Colonic mucosa (tissue), 4 donors: ENCODE results near the gene BCAS3. TPM values are rescaled to one million over a fixed set of nuclear protein-coding genes. Genes with fewer than 3 reads are reported as not detected.

Experiments used
- DNase-seq: peaks from one replicate; pipeline ENCODE4 v3.0.0-alpha.2; 2020
- H3K27ac ChIP-seq: fragments of 200-600 bp; one replicate; pipeline ENCODE4 v1.8.0; 2021
- H3K27me3 ChIP-seq: fragments of 200-600 bp; one replicate; pipeline ENCODE4 v1.8.0; 2021
- H3K36me3 ChIP-seq: fragments of 200-600 bp; one replicate; pipeline ENCODE4 v1.8.0; 2021
- H3K4me1 ChIP-seq: fragments of 200-600 bp; one replicate; pipeline ENCODE4 v1.8.0; 2021; ENCODE audit warnings: mild to moderate bottlenecking
- H3K4me3 ChIP-seq: fragments of 200-600 bp; one replicate; pipeline ENCODE4 v1.8.0; 2021
- H3K9ac ChIP-seq, 2 donors: one replicate each; pipeline ENCODE4 v1.7.0; 2013; ENCODE audit warnings: control low read depth in 2 of 2, low read depth in 2 of 2, low read length in 2 of 2
- H3K9me3 ChIP-seq: fragments of 200-600 bp; one replicate; pipeline ENCODE4 v1.8.0; 2021
- CTCF ChIP-seq: fragments of 200-600 bp; IDR thresholded peaks from one replicate; pipeline ENCODE4 v1.8.0; 2022; ENCODE audit warnings: antibody characterized with exemption, mild to moderate bottlenecking
- intact Hi-C: fragments of 100-400 bp; cut with DNase I; formaldehyde crosslinking; loops from one replicate; pipeline ENCODE4 v1.14.1; 2022
- total RNA-seq, 2 donors: library from RNA; stranded (reverse); fragmentation: NEBNext Ultra II Directional in 1 of 2; extraction: Animal tissue kit (Norgen Biotek cat#: 25700) in 1 of 2; gene quantifications; one replicate each; pipeline ENCODE4 v1.2.1, GENCODE V29; 2021
- donor health status: healthy.
- donor health status: DM: no; HTN: no; CAD: no.
- donor health status: DM: no; HTN: no; CAD: no.

BCAS3 gene
- total RNA-seq, 2 donors from 2014 or later: 11.0 to 17.8 TPM

- no peaks in the 10 kb centered on the region for H3K27me3 ChIP-seq
- no peak for DNase-seq
- no peak overlapping the region for H3K4me3 ChIP-seq
- H3K27ac ChIP-seq: no peak overlapping the region
- no peaks in the 10 kb centered on the region for H3K4me1 ChIP-seq
- TF ChIP-seq CTCF: no peak
- H3K9ac ChIP-seq: no peak overlapping the region
- no peaks in the 10 kb centered on the region for H3K36me3 ChIP-seq
- intact Hi-C loops: no loop called here
- no peaks in the 10 kb centered on the region for H3K9me3 ChIP-seq
Measured at GRCh38 chr17:61158376-61158775, 480.7 kb downstream of the BCAS3 start.

GRCh38 chr17:61159221-61159814, 481.7 kb downstream of the BCAS3 start:
- H3K9me3 ChIP-seq: no peaks in the 10 kb centered on the region
- TF ChIP-seq CTCF: no peak
- H3K27me3 ChIP-seq: no peaks in the 10 kb centered on the region
- intact Hi-C loops: no loop called here
- H3K4me1 ChIP-seq: no peaks in the 10 kb centered on the region
- H3K4me3 ChIP-seq: no peak overlapping the region
- H3K9ac ChIP-seq: no peak overlapping the region
- no peak for DNase-seq
- no peaks in the 10 kb centered on the region for H3K36me3 ChIP-seq
- H3K27ac ChIP-seq: no peak overlapping the region

GRCh38 chr17:61160204-61160603, 482.6 kb downstream of the BCAS3 start:
- Histone ChIP-seq H3K9me3 (no peaks in the 10 kb centered on the region), H3K4me3 (no peak overlapping the region), H3K27me3 (no peaks in the 10 kb centered on the region), H3K27ac (no peak overlapping the region), H3K4me1 (no peaks in the 10 kb centered on the region), H3K36me3 (no peaks in the 10 kb centered on the region), H3K9ac (no peak overlapping the region)
- DNase-seq: no peak
- intact Hi-C loops: no loop called here
- no peak for TF ChIP-seq CTCF

GRCh38 chr17:61160789-61161445, 483.3 kb downstream of the BCAS3 start:
- Histone ChIP-seq H3K4me3 (no peak overlapping the region), H3K27ac (no peak overlapping the region), H3K4me1 (no peaks in the 10 kb centered on the region), H3K9me3 (no peaks in the 10 kb centered on the region), H3K27me3 (no peaks in the 10 kb centered on the region), H3K9ac (no peak overlapping the region), H3K36me3 (no peaks in the 10 kb centered on the region)
- no peak for TF ChIP-seq CTCF
- DNase-seq: no peak
- intact Hi-C loops: no loop called here

GRCh38 chr17:61161615-61162134, 484.0 kb downstream of the BCAS3 start:
- Histone ChIP-seq H3K9me3 (no peaks in the 10 kb centered on the region), H3K27ac (no peak overlapping the region), H3K4me3 (no peak overlapping the region), H3K27me3 (no peaks in the 10 kb centered on the region), H3K4me1 (no peaks in the 10 kb centered on the region), H3K36me3 (no peaks in the 10 kb centered on the region), H3K9ac (no peak overlapping the region)
- DNase-seq: no peak
- intact Hi-C loops: no loop called here
- no peak for TF ChIP-seq CTCF
